NCI-H2227 (cell line): Measurements from ENCODE around the gene LRP1B.

Source experiments
- DNase-seq: peaks from one replicate; lab custom pipeline; 2025; ENCODE audit not compliant: unreplicated experiment; lab: John Stamatoyannopoulos, UW

Gene LRP1B

DNA sequence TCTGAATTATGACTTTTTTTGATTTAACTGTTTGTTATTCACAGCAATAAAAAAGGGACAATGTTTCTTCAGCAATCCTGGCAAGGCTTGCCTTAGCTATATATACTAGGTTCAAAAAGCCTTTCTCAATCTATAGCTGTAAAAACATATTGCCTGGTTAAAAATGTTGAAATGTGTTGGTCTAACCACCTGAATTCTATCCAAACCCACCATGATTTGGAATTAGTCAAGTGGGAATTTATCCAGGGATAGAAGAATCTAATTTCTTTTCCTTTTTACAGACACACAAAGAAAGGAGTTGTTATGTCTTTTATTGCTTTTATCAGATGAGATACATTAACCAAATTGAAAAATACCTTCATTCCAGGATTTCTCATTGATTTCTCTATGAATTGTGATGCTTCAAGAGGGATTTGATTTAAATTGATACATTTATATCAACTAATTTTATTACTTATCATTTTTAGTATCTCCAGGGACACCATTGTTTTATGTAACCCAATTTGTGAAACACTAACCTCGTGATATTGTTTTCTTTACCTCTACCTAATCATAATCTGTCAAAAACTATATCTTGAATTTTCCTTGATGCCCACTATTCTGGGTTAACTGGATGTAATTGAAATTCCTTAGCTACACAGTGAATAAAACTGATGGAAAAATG is 88.1 kb downstream of the LRP1B start:
- no peak for DNase-seq

GRCh38 chr2:142041996-142042395 is 88.8 kb downstream of the LRP1B start:
- DNase-seq = no peak

GRCh38 chr2:142041105-142041504 is 89.7 kb downstream of the LRP1B start:
- no peak for DNase-seq

DNA sequence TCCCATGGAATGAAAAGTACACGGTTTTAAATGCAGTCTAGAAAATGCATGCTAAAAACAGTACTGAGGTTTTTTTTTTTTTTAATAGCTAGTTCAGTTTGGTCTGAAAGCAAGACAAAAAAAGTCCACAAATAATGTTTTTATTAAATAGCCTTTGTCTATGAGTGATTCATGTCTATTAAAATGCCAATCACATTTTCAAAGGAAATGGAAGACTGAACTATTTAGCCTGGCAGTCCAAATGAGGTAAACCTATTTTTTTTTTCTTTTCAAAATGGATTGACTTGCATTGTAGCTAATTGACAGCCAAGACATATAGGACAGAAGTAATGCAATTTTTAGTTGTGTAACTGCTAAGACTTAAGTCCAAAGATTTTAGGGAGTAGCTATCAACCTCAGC is 90.3 kb downstream of the LRP1B start:
- DNase-seq = no peak

GRCh38 chr2:142038826-142039225 is 92.0 kb downstream of the LRP1B start:
- no peak for DNase-seq

GRCh38 chr2:142037744-142038143 is 93.1 kb downstream of the LRP1B start:
- DNase-seq = no peak

DNA sequence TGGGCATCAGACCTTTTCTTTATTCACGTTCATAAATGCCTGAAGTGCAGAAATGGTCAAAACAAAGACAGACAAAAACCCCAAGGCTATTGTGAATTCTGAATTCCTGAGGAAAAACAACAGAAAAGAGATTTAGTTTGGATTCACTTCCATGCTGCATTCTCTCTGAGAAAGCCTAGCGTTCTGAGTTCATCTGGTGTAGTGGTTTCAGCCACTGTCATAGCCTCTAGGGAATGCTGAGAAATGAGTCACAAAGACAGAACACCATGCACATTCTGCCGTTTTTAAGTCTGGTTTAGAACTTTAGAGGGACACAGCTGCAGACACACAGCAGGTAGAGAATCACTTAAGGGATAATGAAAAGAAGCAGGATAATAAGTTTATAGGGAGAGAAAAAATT is 93.8 kb downstream of the LRP1B start:
- DNase-seq = no peak

- DNase-seq = no peak
Observed at GRCh38 chr2:142033393-142033792, 97.4 kb downstream of the LRP1B start.

- no peak for DNase-seq
Observed at GRCh38 chr2:142031656-142032055, 99.2 kb downstream of the LRP1B start.

GRCh38 chr2:142030735-142031134 is 100.1 kb downstream of the LRP1B start:
- no peak for DNase-seq

- no peak for DNase-seq
Observed at GRCh38 chr2:142029974-142030373, 100.8 kb downstream of the LRP1B start.

DNA sequence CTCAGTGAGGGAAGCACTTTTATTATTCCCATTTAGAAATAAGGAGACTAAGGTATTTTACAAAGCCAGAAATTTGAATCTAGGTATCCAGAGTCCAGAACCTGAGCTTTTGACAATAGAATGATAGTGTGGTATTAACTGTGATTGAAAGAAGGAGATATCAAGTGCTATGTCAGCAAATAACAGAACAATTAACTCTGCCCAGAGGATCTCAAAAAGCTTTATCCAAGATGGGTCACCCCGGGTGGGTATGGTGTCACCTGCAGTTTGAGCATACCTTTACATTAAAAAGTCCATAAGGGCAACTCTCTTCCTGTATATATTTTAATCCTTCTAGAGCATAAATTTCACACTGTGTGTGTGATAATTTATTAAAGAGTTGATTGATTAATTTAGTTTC is 105.4 kb downstream of the LRP1B start:
- DNase-seq = no peak

GRCh38 chr2:142020368-142020767 is 110.4 kb downstream of the LRP1B start:
- DNase-seq = no peak

- no peak for DNase-seq
Observed at GRCh38 chr2:142014536-142014935, 116.3 kb downstream of the LRP1B start.

DNA sequence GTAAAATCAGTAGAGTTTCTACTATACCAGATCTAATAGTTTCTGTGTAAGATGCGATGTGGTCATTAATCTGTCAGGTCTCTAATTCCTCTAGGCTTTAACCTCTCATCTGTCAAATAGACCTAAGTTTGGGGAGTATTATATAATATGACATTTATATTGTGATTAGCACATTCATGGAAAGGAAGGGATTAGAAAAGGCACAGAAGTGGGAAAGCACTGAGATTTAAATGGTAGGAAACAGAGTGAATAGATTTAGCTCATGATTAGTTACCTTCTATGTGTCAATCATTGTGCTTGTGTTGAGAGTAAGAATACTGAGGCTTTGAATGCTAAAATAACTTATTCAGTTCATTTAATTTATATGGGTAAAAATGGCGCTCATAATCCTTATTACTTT is 118.0 kb downstream of the LRP1B start:
- no peak for DNase-seq

GRCh38 chr2:142010477-142011270 is 120.1 kb downstream of the LRP1B start:
- no peak for DNase-seq

DNA sequence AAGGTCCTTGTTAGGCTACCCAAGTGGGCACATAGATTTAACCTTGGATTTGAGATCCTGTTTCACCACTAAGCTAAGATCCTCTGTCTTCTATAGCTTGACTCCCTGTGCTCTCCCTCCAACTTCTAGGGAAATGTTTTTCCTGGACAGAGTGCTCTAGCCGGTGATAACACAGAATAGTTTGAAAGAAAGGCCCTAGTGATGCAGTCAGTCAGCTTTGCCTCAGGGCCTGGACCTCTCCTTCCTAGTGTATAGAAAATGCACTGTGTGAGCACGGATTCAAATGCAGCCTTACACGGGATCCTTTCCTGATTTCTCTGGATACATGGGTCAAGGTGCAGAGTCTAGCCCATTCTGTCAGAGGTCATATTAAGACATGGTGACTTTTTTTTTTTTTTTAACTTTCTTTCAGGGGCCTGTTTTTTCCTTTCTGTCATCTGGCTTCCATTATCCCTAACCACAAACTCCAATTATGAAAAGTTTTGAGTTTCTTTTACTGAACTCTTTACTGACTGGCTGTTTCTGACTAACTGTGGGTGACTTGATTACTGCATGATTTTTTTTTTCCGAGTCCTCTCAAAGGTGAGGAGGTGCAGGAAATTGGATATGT is 122.6 kb downstream of the LRP1B start:
- no peak for DNase-seq

- DNase-seq = no peak
Observed at GRCh38 chr2:141994066-141994465, 136.8 kb downstream of the LRP1B start.

DNA sequence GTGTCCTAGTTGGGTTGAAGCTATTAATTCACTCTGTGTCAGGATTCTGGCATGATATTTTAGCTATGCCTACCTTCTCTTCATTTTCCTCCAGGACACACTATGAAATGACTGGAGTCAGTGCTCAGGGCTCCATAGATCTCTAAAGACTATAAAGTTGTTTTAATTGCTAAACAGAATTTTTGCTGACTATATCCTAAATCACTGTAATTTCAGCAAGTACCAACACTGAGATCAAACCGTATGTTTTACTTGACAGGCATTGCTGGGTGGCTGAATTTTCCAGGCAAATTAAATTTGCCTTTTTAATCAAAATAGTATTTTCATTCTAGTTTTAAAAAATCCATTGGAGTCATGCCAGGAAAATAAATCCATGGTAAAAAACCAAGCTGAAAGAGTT is 138.1 kb downstream of the LRP1B start:
- DNase-seq = no peak

- DNase-seq = no peak
Observed at GRCh38 chr2:141968433-141968832, 162.4 kb downstream of the LRP1B start.

GRCh38 chr2:141967980-141968379 is 162.8 kb downstream of the LRP1B start:
- DNase-seq = no peak

DNA sequence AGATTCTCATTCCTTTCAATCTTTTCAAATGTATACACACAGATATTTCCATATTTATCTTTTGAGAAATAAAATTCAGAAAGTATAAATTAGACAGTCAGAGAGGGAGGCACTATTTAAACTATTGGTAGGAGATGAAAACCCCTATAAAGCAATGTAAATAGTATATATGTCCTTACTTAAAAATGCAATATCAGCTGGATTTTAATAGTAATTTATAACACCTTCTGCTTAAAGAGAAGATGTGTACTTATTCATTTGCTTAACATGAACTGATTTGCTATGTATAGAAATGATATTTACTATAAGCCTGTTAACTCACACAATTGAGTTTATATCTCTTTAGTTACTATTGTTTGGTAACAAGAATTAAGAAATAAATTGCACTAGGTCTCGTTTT is 163.3 kb downstream of the LRP1B start:
- DNase-seq = no peak
